OCI-LY1 (cell line): Measurements from ENCODE around the gene EVA1B.

Experiments
- CTCF ChIP-seq: fragments of 200-600 bp; sonication (generic), shearing (Covaris generic); IDR thresholded peaks from 2 replicates; pipeline ENCODE4 v1.5.1; 2017; ENCODE audit warnings: mild to moderate bottlenecking, antibody characterized with exemption, low read length, moderate library complexity, mixed read lengths
- EZH2 ChIP-seq: fragments of 200-600 bp; sonication (generic), shearing (Covaris generic); IDR thresholded peaks from 2 replicates; pipeline ENCODE4 v1.8.0; 2017; ENCODE audit warnings: borderline replicate concordance, mixed run types, mild to moderate bottlenecking, antibody characterized with exemption, low read length, moderate library complexity, mixed read lengths

GRCh38 chr1:36284061-36284460 is 39.4 kb downstream of the EVA1B start:
- TF ChIP-seq CTCF (no peak), EZH2 (no peak)
